ENCODE results near the gene IL12RB1.

GRCh38 chr19:18062028-18062427, 24.7 kb downstream of the IL12RB1 start:
- TF ChIP-seq POLR2AphosphoS5 (IDR thresholded peaks at IDR 0.05; ENCODE audit: low read depth, low read length), result no peak
- no peak for TF ChIP-seq CTCF (IDR thresholded peaks at IDR 0.05)
- no peak for TF ChIP-seq SIN3A (IDR thresholded peaks at IDR 0.05; ENCODE audit: borderline replicate concordance, insufficient read depth, low read depth, low read length)
- TF ChIP-seq REST (IDR thresholded peaks at IDR 0.05; ENCODE audit: insufficient read depth in 1 of 2, low read depth in 2 of 2, low read length in 1 of 2), result no peak
- TF ChIP-seq TCF7L2 (IDR thresholded peaks at IDR 0.05; ENCODE audit: low read depth, low read length), result no peak
